K562 (cell line): ENCODE results near the gene SPRTN. TPM values are rescaled to one million over a fixed set of nuclear protein-coding genes. Genes with fewer than 3 reads are reported as not detected.

Experiments used
- HIVEP1 ChIP-seq: fragments of 250-450 bp; sonication (Bioruptor Pico); IDR thresholded peaks from 2 replicates; pipeline ENCODE4 v1.4.0; 2020; ENCODE audit warnings: mild to moderate bottlenecking
- JUNB ChIP-seq: fragments of 450-650 bp; formaldehyde crosslinking; conservative IDR thresholded peaks from 2 replicates; pipeline ENCODE4 v1.4.0; 2020; ENCODE audit warnings: mild to moderate bottlenecking
- NFIX ChIP-seq: fragments of 250-450 bp; sonication (Bioruptor Pico); IDR thresholded peaks from 2 replicates; pipeline ENCODE4 v1.4.0; 2020; ENCODE audit warnings: low read depth, mild to moderate bottlenecking, moderate library complexity
- NR2C1 ChIP-seq, 2 experiments: fragments of 450-650 bp; IDR thresholded peaks; 2 replicates each; pipeline ENCODE4 v1.6.1; 2017; ENCODE audit warnings: mild to moderate bottlenecking in 2 of 2, antibody characterized with exemption in 1 of 2, inconsistent platforms in 1 of 2, missing compliant biosample characterization in 1 of 2, missing genetic modification characterization in 1 of 2
- PCBP1 ChIP-seq: fragments of 200-400 bp; formaldehyde crosslinking; IDR thresholded peaks from 2 replicates; pipeline ENCODE4 v1.6.1; 2018; ENCODE audit warnings: mild to moderate bottlenecking, low read depth, low read length; ENCODE audit not compliant: poor library complexity, severe bottlenecking
- POLR2A ChIP-seq: fragments of 450-650 bp; conservative IDR thresholded peaks from 2 replicates; pipeline ENCODE4 v1.6.1; 2016
- POLR2AphosphoS2 ChIP-seq: IDR thresholded peaks from 2 replicates; pipeline ENCODE4 v1.6.1; 2012; ENCODE audit warnings: low read length, improper control_type of control experiment
- RBBP5 ChIP-seq: fragments of 200-600 bp; sonication (generic); IDR thresholded peaks from 2 replicates; pipeline ENCODE4 v1.6.1; 2012; ENCODE audit warnings: borderline replicate concordance, mild to moderate bottlenecking, low read length, control low read depth, inconsistent platforms; ENCODE audit not compliant: insufficient read depth, poor library complexity, severe bottlenecking
- THRAP3 ChIP-seq: fragments of 450-650 bp; IDR thresholded peaks from 2 replicates; pipeline ENCODE4 v1.6.1; 2016; ENCODE audit warnings: mild to moderate bottlenecking, inconsistent platforms, borderline replicate concordance
- ZBTB1 ChIP-seq: sonication (generic); formaldehyde crosslinking; IDR thresholded peaks from 2 replicates; pipeline ENCODE4 v1.8.1; 2023; ENCODE audit warnings: missing genetic modification reagents, low read depth, mild to moderate bottlenecking, borderline replicate concordance
- ZNF507 ChIP-seq: conservative IDR thresholded peaks from 2 replicates; pipeline ENCODE4 v1.6.1; 2017; ENCODE audit warnings: missing genetic modification characterization, missing compliant biosample characterization
- ZNF551 ChIP-seq: fragments of 250-450 bp; sonication (Bioruptor Pico); IDR thresholded peaks from 2 replicates; pipeline ENCODE4 v1.5.0; 2021; ENCODE audit warnings: mild to moderate bottlenecking, moderate library complexity
- ZNF668 ChIP-seq: fragments of 250-450 bp; sonication (Bioruptor Pico); IDR thresholded peaks from 2 replicates; pipeline ENCODE4 v1.8.0; 2022; ENCODE audit warnings: mild to moderate bottlenecking, inconsistent platforms
- polyA plus RNA-seq, 8 experiments: library from polyadenylated mRNA; depleted of rRNA in 4 of 8; stranded (reverse) in 5 of 8; unstranded in 3 of 8; fragments of >200 nt; fragmentation: Nextera tagmentation in 2 of 8; fragmentation: Illumina TruSeq in 1 of 8; extraction: Ambion mirVana in 2 of 8; extraction: Trizol in 1 of 8; gene quantifications; 2 replicates each; pipeline versions ENCODE4 v1.2.1 to v1.2.3, GENCODE V29; 2011 to 2014; ENCODE audit warnings: inconsistent platforms in 1 of 8, missing spikeins in 1 of 8
- total RNA-seq, 7 experiments: library from RNA; depleted of rRNA in 6 of 7; stranded (reverse); fragments of >200 nt in 6 of 7; fragmentation: Illumina TruSeq in 2 of 7; extraction: Trizol in 2 of 7; gene quantifications; 2 replicates each; pipeline versions ENCODE4 v1.2.1 to v1.2.3, GENCODE V29; 2011 to 2021; ENCODE audit warnings: low replicate concordance in 1 of 7
- TF ChIP-seq, protein P1 (sequence below): fragments of 450-650 bp; IDR thresholded peaks from 2 replicates; pipeline ENCODE4 v1.6.1; 2016; ENCODE audit warnings: mild to moderate bottlenecking, moderate library complexity

SPRTN gene
- total and polyA plus RNA-seq, 9 of the 15 experiments (the other 6 are each of a cell fraction or from before 2014, with no cell fraction given): 8.1 to 32.5 (median 21.2) TPM

DNA sequence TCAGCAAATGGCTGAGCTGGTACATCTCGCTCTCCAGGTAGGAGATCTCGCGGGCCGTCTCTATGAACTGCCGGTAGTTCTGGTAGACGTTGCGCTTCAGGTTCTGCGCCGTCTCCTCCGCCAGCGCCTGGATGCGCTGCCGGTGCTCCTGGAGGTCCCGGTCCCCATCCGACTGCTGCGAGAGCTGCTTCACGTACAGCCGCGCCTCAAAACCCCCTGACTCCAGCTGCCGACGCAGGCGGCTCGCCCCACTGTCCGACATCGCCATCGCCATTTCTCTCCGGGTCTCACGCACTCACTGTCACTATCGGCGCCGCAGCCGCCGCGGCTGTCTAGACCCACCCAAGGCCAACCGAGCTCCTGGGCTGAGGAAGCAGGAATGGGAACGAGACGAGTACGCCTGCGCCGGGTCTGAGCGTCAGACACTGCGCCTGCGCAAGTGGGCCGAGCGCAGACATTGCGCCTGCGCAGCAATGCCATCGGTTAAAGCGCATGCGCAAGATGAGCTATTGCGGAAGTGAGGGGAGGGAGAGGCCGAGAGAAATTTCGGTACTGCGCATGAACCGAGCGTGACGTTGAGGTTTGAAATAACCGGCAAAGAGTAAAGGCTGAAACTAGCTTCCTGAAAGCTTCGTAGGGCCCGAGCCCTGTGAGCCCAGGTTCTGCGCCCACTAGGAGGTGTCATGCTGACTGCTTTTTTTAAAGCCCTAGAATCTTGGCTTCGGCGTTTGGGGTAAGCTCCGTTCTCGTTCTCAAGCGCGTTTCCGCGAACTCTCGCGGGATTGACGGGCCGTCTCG is 422 bp upstream of the SPRTN start, which contains the start of gene EXOC8 (continued):
- no peak; the same call in 1 of the 2 replicates for TF ChIP-seq ZBTB1 (CRISPR knock-in tag)
- TF ChIP-seq ZNF507 (tag): no peak
- TF ChIP-seq NFIX (CRISPR knock-in tag): peak; percentile 0; the same call in 1 of the 2 replicates
- peak; percentile 90 for TF ChIP-seq POLR2A
- TF ChIP-seq, protein P1, sequence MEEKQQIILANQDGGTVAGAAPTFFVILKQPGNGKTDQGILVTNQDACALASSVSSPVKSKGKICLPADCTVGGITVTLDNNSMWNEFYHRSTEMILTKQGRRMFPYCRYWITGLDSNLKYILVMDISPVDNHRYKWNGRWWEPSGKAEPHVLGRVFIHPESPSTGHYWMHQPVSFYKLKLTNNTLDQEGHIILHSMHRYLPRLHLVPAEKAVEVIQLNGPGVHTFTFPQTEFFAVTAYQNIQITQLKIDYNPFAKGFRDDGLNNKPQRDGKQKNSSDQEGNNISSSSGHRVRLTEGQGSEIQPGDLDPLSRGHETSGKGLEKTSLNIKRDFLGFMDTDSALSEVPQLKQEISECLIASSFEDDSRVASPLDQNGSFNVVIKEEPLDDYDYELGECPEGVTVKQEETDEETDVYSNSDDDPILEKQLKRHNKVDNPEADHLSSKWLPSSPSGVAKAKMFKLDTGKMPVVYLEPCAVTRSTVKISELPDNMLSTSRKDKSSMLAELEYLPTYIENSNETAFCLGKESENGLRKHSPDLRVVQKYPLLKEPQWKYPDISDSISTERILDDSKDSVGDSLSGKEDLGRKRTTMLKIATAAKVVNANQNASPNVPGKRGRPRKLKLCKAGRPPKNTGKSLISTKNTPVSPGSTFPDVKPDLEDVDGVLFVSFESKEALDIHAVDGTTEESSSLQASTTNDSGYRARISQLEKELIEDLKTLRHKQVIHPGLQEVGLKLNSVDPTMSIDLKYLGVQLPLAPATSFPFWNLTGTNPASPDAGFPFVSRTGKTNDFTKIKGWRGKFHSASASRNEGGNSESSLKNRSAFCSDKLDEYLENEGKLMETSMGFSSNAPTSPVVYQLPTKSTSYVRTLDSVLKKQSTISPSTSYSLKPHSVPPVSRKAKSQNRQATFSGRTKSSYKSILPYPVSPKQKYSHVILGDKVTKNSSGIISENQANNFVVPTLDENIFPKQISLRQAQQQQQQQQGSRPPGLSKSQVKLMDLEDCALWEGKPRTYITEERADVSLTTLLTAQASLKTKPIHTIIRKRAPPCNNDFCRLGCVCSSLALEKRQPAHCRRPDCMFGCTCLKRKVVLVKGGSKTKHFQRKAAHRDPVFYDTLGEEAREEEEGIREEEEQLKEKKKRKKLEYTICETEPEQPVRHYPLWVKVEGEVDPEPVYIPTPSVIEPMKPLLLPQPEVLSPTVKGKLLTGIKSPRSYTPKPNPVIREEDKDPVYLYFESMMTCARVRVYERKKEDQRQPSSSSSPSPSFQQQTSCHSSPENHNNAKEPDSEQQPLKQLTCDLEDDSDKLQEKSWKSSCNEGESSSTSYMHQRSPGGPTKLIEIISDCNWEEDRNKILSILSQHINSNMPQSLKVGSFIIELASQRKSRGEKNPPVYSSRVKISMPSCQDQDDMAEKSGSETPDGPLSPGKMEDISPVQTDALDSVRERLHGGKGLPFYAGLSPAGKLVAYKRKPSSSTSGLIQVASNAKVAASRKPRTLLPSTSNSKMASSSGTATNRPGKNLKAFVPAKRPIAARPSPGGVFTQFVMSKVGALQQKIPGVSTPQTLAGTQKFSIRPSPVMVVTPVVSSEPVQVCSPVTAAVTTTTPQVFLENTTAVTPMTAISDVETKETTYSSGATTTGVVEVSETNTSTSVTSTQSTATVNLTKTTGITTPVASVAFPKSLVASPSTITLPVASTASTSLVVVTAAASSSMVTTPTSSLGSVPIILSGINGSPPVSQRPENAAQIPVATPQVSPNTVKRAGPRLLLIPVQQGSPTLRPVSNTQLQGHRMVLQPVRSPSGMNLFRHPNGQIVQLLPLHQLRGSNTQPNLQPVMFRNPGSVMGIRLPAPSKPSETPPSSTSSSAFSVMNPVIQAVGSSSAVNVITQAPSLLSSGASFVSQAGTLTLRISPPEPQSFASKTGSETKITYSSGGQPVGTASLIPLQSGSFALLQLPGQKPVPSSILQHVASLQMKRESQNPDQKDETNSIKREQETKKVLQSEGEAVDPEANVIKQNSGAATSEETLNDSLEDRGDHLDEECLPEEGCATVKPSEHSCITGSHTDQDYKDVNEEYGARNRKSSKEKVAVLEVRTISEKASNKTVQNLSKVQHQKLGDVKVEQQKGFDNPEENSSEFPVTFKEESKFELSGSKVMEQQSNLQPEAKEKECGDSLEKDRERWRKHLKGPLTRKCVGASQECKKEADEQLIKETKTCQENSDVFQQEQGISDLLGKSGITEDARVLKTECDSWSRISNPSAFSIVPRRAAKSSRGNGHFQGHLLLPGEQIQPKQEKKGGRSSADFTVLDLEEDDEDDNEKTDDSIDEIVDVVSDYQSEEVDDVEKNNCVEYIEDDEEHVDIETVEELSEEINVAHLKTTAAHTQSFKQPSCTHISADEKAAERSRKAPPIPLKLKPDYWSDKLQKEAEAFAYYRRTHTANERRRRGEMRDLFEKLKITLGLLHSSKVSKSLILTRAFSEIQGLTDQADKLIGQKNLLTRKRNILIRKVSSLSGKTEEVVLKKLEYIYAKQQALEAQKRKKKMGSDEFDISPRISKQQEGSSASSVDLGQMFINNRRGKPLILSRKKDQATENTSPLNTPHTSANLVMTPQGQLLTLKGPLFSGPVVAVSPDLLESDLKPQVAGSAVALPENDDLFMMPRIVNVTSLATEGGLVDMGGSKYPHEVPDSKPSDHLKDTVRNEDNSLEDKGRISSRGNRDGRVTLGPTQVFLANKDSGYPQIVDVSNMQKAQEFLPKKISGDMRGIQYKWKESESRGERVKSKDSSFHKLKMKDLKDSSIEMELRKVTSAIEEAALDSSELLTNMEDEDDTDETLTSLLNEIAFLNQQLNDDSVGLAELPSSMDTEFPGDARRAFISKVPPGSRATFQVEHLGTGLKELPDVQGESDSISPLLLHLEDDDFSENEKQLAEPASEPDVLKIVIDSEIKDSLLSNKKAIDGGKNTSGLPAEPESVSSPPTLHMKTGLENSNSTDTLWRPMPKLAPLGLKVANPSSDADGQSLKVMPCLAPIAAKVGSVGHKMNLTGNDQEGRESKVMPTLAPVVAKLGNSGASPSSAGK: no peak; the same call in 1 of the 2 replicates
- TF ChIP-seq HIVEP1: no peak
- no peak for TF ChIP-seq PCBP1
- TF ChIP-seq THRAP3: no peak
- TF ChIP-seq ZNF551: no peak
- TF ChIP-seq POLR2AphosphoS2: peak; percentile 69; the same call in 1 of the 2 replicates
- no peak for TF ChIP-seq NR2C1 (IDR thresholded peaks at IDR 0.05)
- no peak for TF ChIP-seq NR2C1 (tag; IDR thresholded peaks at IDR 0.05)
- TF ChIP-seq JUNB (CRISPR knock-in tag): 0 out of 2 replicates have a peak, but pooled peaks have one; percentile 19
- TF ChIP-seq RBBP5: peak; percentile 89
- no peak for TF ChIP-seq ZNF668 (CRISPR knock-in tag)
